LNCaP clone FGC (cell line): ENCODE data around the gene IGSF3.
"Not testable (repeated sequence)": the region's sequence is repeated elsewhere in the genome, so short reads cannot be mapped to it uniquely, and the experiment has no call there.

ENCODE experiments used
- DNase-seq: peaks from one replicate; pipeline ENCODE4 v3.0.0-alpha.2; 2011; ENCODE audit warnings: low read depth
- H3K4me3 ChIP-seq: 2 replicates; pipeline ENCODE4 v1.5.1; 2011; ENCODE audit warnings: mild to moderate bottlenecking, low read depth, low read length, control low read depth
- CTCF ChIP-seq: IDR thresholded peaks from 2 replicates; pipeline ENCODE4 v1.5.1; 2012; ENCODE audit warnings: mild to moderate bottlenecking; ENCODE audit not compliant: control insufficient read depth, insufficient read depth; ENCODE audit errors: extremely low read depth

The IGSF3 gene

GRCh38 chr1:116654351-116654750 is 13.2 kb downstream of the IGSF3 start:
- no peak for TF ChIP-seq CTCF
- no peak overlapping the region for H3K4me3 ChIP-seq
- no peak for DNase-seq

GRCh38 chr1:116652598-116652997 is 14.9 kb downstream of the IGSF3 start:
- not testable (repeated sequence) for H3K4me3 ChIP-seq, DNase-seq

- DNase-seq, H3K4me3 ChIP-seq: not testable (repeated sequence)
These were observed 16.8 kb downstream of the IGSF3 start for GRCh38 chr1:116650781-116651180.

- H3K4me3 ChIP-seq: not testable (repeated sequence)
These were observed 18.5 kb downstream of the IGSF3 start for GRCh38 chr1:116649041-116649440.

GRCh38 chr1:116648325-116648724 is 19.2 kb downstream of the IGSF3 start:
- not testable (repeated sequence) for DNase-seq, H3K4me3 ChIP-seq

More at GRCh38 chr1:116649041-116649440, 18.5 kb downstream of the IGSF3 start:
- not testable (repeated sequence) for DNase-seq

- not testable (repeated sequence) for H3K4me3 ChIP-seq, DNase-seq
These were observed 20.3 kb downstream of the IGSF3 start for GRCh38 chr1:116647186-116647585.

- DNase-seq, H3K4me3 ChIP-seq: not testable (repeated sequence)
These were observed 20.8 kb downstream of the IGSF3 start for GRCh38 chr1:116646673-116647170.

GRCh38 chr1:116645802-116646672 is 21.5 kb downstream of the IGSF3 start:
- not testable (repeated sequence) for DNase-seq, H3K4me3 ChIP-seq

- not testable (repeated sequence) for DNase-seq, H3K4me3 ChIP-seq
These were observed 22.5 kb downstream of the IGSF3 start for GRCh38 chr1:116644993-116645392.

GRCh38 chr1:116644096-116644495 is 23.4 kb downstream of the IGSF3 start:
- not testable (repeated sequence) for H3K4me3 ChIP-seq, DNase-seq

GRCh38 chr1:116643281-116643751 is 24.2 kb downstream of the IGSF3 start:
- H3K4me3 ChIP-seq, DNase-seq: not testable (repeated sequence)

- not testable (repeated sequence) for DNase-seq, H3K4me3 ChIP-seq
These were observed 24.9 kb downstream of the IGSF3 start for GRCh38 chr1:116642311-116643280.

GRCh38 chr1:116637583-116637982 is 29.9 kb downstream of the IGSF3 start:
- H3K4me3 ChIP-seq, DNase-seq: not testable (repeated sequence)

- DNase-seq, H3K4me3 ChIP-seq: not testable (repeated sequence)
These were observed 30.9 kb downstream of the IGSF3 start for GRCh38 chr1:116636584-116636983.

GRCh38 chr1:116634386-116634785 is 33.1 kb downstream of the IGSF3 start:
- not testable (repeated sequence) for DNase-seq, H3K4me3 ChIP-seq

GRCh38 chr1:116631996-116632925 is 35.3 kb downstream of the IGSF3 start:
- DNase-seq: peak; percentile 41
- not testable (repeated sequence) for H3K4me3 ChIP-seq

- H3K4me3 ChIP-seq, DNase-seq: not testable (repeated sequence)
These were observed 36.0 kb downstream of the IGSF3 start for GRCh38 chr1:116631554-116631953.
